Peyer's patch (tissue), 4 donors: ENCODE data around the gene BCL11A. TPM values are rescaled to one million over a fixed set of nuclear protein-coding genes. Genes with fewer than 3 reads are reported as not detected.

Source experiments
- DNase-seq, 3 donors: peaks; one replicate each; pipeline ENCODE4 v3.0.0-alpha.2; 2017 to 2019
- H3K27ac ChIP-seq, 4 donors: fragments of 200-600 bp; sonication (generic); one replicate each; pipeline ENCODE4 v1.5.1; 2016 to 2019
- H3K27me3 ChIP-seq, 2 donors: fragments of 200-600 bp; sonication (generic); one replicate each; pipeline ENCODE4 v1.5.1; 2019
- H3K36me3 ChIP-seq, 3 donors: fragments of 200-600 bp; sonication (generic); one replicate each; pipeline ENCODE4 v1.5.1; 2016 to 2019
- H3K4me1 ChIP-seq, 4 donors: fragments of 200-600 bp; sonication (generic); one replicate each; pipeline ENCODE4 v1.5.1; 2016 to 2019
- H3K4me3 ChIP-seq, 4 donors: fragments of 200-600 bp; sonication (generic); 1 replicate in 3 of 4; 2 replicates in 1 of 4; pipeline ENCODE4 v1.5.1; 2016 to 2019; ENCODE audit warnings: mild to moderate bottlenecking in 1 of 4
- H3K9me3 ChIP-seq, 4 donors: fragments of 200-600 bp; sonication (generic); one replicate each; pipeline ENCODE4 v1.5.1; 2016 to 2019; ENCODE audit warnings: mild to moderate bottlenecking in 1 of 4
- CTCF ChIP-seq, 6 experiments: fragments of 450-650 bp in 4 of 6; fragments of 200-600 bp in 2 of 6; sonication (generic) in 1 of 6; IDR thresholded peaks; one replicate each; pipeline ENCODE4 v1.5.1; 2017 to 2019; ENCODE audit warnings: antibody characterized with exemption in 6 of 6, mild to moderate bottlenecking in 3 of 6, moderate library complexity in 1 of 6
- POLR2A ChIP-seq, 2 donors: fragments of 450-650 bp; IDR thresholded peaks; one replicate each; pipeline ENCODE4 v1.5.1; 2017; ENCODE audit warnings: antibody characterized with exemption in 2 of 2, mild to moderate bottlenecking in 2 of 2, moderate library complexity in 2 of 2
- total RNA-seq, 4 donors: library from RNA; depleted of rRNA; stranded (reverse); fragments of >200 nt; gene quantifications; one replicate each; pipeline ENCODE4 v1.1.0, GENCODE V29; 2016

BCL11A gene
- total RNA-seq, 4 donors from 2014 or later = 35.4 to 94.9 (median 68.8) TPM

- Histone ChIP-seq H3K9me3 (no peaks in the 10 kb centered on the region), H3K4me1 (peaks cover 3 to 51% (median 12%) of the 10 kb centered on the region in 4 donors), H3K36me3 (no peaks in the 10 kb centered on the region), H3K4me3 (no peak overlapping the region), H3K27ac (peak overlapping the region in 1 of 4 donors; percentile 53), H3K27me3 (no peaks in the 10 kb centered on the region)
- no peak for TF ChIP-seq CTCF (IDR thresholded peaks at IDR 0.05)
- TF ChIP-seq POLR2A (IDR thresholded peaks at IDR 0.05) = no peak
- DNase-seq = no peak
Measured at GRCh38 chr2:60478660-60479059, 74.8 kb downstream of the BCL11A start.

- no peak overlapping the region for H3K4me3 ChIP-seq
- DNase-seq = no peak
- no peaks in the 10 kb centered on the region for H3K27me3 ChIP-seq
- peak overlapping the region in 1 of 4 donors; percentile 43 for H3K27ac ChIP-seq
- no peaks in the 10 kb centered on the region for H3K36me3 ChIP-seq
- no peak for TF ChIP-seq POLR2A (IDR thresholded peaks at IDR 0.05)
- TF ChIP-seq CTCF (IDR thresholded peaks at IDR 0.05) = no peak
- H3K9me3 ChIP-seq = no peaks in the 10 kb centered on the region
- H3K4me1 ChIP-seq = peaks cover 0 to 31% (median 9%) of the 10 kb centered on the region in 4 donors
Measured at GRCh38 chr2:60476206-60476954, 77.1 kb downstream of the BCL11A start.

- Histone ChIP-seq H3K36me3 (no peaks in the 10 kb centered on the region), H3K4me1 (peaks cover 0 to 24% (median 7%) of the 10 kb centered on the region in 4 donors), H3K9me3 (no peaks in the 10 kb centered on the region), H3K27me3 (no peaks in the 10 kb centered on the region), H3K27ac (no peak overlapping the region), H3K4me3 (no peak overlapping the region)
- DNase-seq = no peak
- no peak for TF ChIP-seq CTCF (IDR thresholded peaks at IDR 0.05)
- no peak for TF ChIP-seq POLR2A (IDR thresholded peaks at IDR 0.05)
Measured at GRCh38 chr2:60475123-60475830, 78.2 kb downstream of the BCL11A start.

- Histone ChIP-seq H3K36me3 (no peaks in the 10 kb centered on the region), H3K4me1 (peaks cover 0 to 14% (median 1%) of the 10 kb centered on the region in 4 donors), H3K9me3 (no peaks in the 10 kb centered on the region), H3K27me3 (no peaks in the 10 kb centered on the region), H3K4me3 (no peak overlapping the region), H3K27ac (no peak overlapping the region)
- DNase-seq = no peak
- TF ChIP-seq POLR2A (IDR thresholded peaks at IDR 0.05) (no peak), CTCF (IDR thresholded peaks at IDR 0.05) (no peak)
Measured at GRCh38 chr2:60474301-60474700, 79.2 kb downstream of the BCL11A start.

- Histone ChIP-seq H3K27ac (no peak overlapping the region), H3K36me3 (no peaks in the 10 kb centered on the region), H3K9me3 (no peaks in the 10 kb centered on the region), H3K27me3 (no peaks in the 10 kb centered on the region), H3K4me1 (peaks cover 0 to 9% (median 0%) of the 10 kb centered on the region in 4 donors), H3K4me3 (no peak overlapping the region)
- TF ChIP-seq POLR2A (IDR thresholded peaks at IDR 0.05) (no peak), CTCF (IDR thresholded peaks at IDR 0.05) (no peak)
- no peak for DNase-seq
Measured at GRCh38 chr2:60473546-60473945, 79.9 kb downstream of the BCL11A start.
